ENCODE data around the gene TLR6.

DNA sequence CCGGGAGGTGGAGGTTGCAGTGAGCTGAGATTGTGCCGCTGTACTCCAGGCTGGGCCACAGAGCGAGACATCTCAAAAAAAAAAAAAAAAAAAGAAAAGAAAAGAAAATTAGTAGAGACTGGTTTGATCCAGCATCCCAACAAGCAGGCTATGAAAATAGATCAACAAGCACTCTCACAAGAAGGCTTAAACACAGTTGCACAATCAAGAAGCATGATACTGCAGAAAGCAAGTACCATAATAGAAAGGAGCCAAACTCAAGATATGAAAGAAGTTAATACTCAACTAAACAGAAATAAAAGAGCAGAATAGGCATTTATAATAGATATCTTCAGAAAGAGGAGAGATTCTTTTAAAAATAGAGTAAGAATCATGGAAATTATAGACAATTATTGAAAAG, 10.6 kb downstream of the TLR6 start:
- no peak for TF ChIP-seq POLR2A (IDR thresholded peaks at IDR 0.05)
- TF ChIP-seq, protein P1, sequence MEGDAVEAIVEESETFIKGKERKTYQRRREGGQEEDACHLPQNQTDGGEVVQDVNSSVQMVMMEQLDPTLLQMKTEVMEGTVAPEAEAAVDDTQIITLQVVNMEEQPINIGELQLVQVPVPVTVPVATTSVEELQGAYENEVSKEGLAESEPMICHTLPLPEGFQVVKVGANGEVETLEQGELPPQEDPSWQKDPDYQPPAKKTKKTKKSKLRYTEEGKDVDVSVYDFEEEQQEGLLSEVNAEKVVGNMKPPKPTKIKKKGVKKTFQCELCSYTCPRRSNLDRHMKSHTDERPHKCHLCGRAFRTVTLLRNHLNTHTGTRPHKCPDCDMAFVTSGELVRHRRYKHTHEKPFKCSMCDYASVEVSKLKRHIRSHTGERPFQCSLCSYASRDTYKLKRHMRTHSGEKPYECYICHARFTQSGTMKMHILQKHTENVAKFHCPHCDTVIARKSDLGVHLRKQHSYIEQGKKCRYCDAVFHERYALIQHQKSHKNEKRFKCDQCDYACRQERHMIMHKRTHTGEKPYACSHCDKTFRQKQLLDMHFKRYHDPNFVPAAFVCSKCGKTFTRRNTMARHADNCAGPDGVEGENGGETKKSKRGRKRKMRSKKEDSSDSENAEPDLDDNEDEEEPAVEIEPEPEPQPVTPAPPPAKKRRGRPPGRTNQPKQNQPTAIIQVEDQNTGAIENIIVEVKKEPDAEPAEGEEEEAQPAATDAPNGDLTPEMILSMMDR (IDR thresholded peaks at IDR 0.05) = no peak

Measured in thyroid gland (tissue), 4 donors.